ENCODE results near the gene NUAK2.
"Not testable (repeated sequence)": the region's sequence is repeated elsewhere in the genome, so short reads cannot be mapped to it uniquely, and the experiment has no call there.

Gene NUAK2

GRCh38 chr1:205297546-205298177, 23.9 kb downstream of the NUAK2 start:
- not testable (repeated sequence) for DNase-seq (ENCODE audit: low read depth in 2 of 2)

GRCh38 chr1:205296154-205296553, 25.4 kb downstream of the NUAK2 start:
- no peak for DNase-seq (ENCODE audit: low read depth in 2 of 2)

- no peak for DNase-seq (ENCODE audit: low read depth in 2 of 2)
Observed at GRCh38 chr1:205294934-205295333, 26.6 kb downstream of the NUAK2 start.

- DNase-seq (ENCODE audit: low read depth in 2 of 2), result no peak
Observed at GRCh38 chr1:205294175-205294917, 27.2 kb downstream of the NUAK2 start.

GRCh38 chr1:205293350-205294074, 28.0 kb downstream of the NUAK2 start:
- no peak for DNase-seq (ENCODE audit: low read depth in 2 of 2)

GRCh38 chr1:205291596-205291995, 29.9 kb downstream of the NUAK2 start:
- DNase-seq (ENCODE audit: low read depth in 2 of 2), result no peak

- DNase-seq (ENCODE audit: low read depth in 2 of 2), result peak; percentile 53 to 73
Observed at GRCh38 chr1:205287767-205288559, 33.6 kb downstream of the NUAK2 start.

- no peak for DNase-seq (ENCODE audit: low read depth in 2 of 2)
Observed at GRCh38 chr1:205287076-205287475, 34.5 kb downstream of the NUAK2 start.

- peak; percentile 59 to 60 for DNase-seq (ENCODE audit: low read depth in 2 of 2)
Observed at GRCh38 chr1:205286335-205286950, 35.1 kb downstream of the NUAK2 start.

GRCh38 chr1:205285381-205286101, 36.0 kb downstream of the NUAK2 start:
- peak; percentile 24 to 36 for DNase-seq (ENCODE audit: low read depth in 2 of 2)

- peak; percentile 76 to 82 for DNase-seq (ENCODE audit: low read depth in 2 of 2)
Observed at GRCh38 chr1:205284420-205285144, 37.0 kb downstream of the NUAK2 start.

GRCh38 chr1:205283270-205284147, 38.0 kb downstream of the NUAK2 start:
- no peak for DNase-seq (ENCODE audit: low read depth in 2 of 2)

GRCh38 chr1:205280666-205281395, 40.7 kb downstream of the NUAK2 start:
- not testable (repeated sequence) for DNase-seq (ENCODE audit: low read depth in 2 of 2)

- no peak for DNase-seq (ENCODE audit: low read depth in 2 of 2)
Observed at GRCh38 chr1:205279986-205280385, 41.6 kb downstream of the NUAK2 start.

- DNase-seq (ENCODE audit: low read depth in 2 of 2), result no peak
Observed at GRCh38 chr1:205276689-205277065, 44.9 kb downstream of the NUAK2 start.

GRCh38 chr1:205275916-205276688, 45.4 kb downstream of the NUAK2 start:
- DNase-seq (ENCODE audit: low read depth in 2 of 2), result no peak

GRCh38 chr1:205275133-205275532, 46.4 kb downstream of the NUAK2 start:
- no peak for DNase-seq (ENCODE audit: low read depth in 2 of 2)

All from stimulated activated CD4-positive, alpha-beta T cell treated with anti-CD3 and anti-CD28 coated beads, Interleukin-15, amount 100 ng/mL, for 48 hours (primary cell).